Stimulated activated CD8-positive, alpha-beta memory T cell treated with anti-CD3 and anti-CD28 coated beads, Interleukin-2, amount 100 ng/mL, for 1 hour (primary cell): ENCODE measurements around the gene STK39.
"Not testable (repeated sequence)": the region's sequence is repeated elsewhere in the genome, so short reads cannot be mapped to it uniquely, and the experiment has no call there.

Source experiments
- DNase-seq, 2 donors: peaks; one replicate each; pipeline ENCODE4 v3.0.0-alpha.2; 2020; ENCODE audit warnings: low read depth in 2 of 2

Gene STK39

DNA sequence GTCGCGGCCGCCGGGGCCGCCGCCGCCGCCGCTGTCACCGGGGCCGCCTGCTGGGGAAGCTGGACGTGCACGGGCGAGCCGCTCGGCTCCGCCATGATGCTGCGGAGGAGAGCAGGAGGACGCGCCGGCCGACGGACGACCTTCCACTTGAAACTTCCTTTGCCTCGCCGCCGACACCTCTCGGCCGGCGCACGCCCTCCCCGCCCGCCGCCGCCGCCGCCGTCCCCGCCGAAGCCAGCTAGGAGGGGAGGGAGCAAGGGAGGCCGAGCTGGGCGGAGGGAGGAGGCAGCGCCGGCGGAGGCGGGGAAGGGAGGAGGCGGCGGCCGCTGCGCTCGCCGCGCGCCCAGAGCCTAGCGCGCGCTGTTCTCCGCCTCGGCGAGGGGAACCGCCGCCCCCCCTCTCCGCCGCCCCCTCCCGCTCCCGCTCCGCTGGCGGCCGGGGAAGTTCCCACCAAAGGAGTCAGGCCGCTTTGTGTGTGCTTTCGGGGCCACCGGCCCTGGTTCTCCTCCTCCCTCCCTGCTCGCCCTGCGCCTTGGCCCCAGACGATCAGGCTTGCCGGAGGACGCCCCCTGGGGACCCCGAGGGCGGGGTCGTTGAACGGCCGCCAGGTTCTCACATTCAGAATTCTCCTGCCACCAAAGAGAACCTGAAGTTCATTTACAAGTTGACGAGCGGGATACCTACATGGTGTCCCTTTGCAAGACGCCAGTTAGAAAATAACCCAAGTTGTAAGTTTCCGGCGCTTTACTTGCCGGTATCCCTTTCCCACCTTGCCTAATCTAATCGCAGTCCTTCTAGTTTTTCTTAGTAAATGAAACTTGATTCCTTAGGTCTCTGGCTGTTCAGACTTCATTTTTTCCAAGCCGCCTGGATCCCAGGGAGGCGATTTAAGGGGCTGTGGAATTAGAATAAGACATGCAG, at the start of gene STK39:
Gene STK39, minus strand, starts transcription at position 255 of the 921 bp plus-strand sequence. Its CDS starts 160 bp downstream, at position 95.
- peak; percentile 56 to 62 for DNase-seq

DNA sequence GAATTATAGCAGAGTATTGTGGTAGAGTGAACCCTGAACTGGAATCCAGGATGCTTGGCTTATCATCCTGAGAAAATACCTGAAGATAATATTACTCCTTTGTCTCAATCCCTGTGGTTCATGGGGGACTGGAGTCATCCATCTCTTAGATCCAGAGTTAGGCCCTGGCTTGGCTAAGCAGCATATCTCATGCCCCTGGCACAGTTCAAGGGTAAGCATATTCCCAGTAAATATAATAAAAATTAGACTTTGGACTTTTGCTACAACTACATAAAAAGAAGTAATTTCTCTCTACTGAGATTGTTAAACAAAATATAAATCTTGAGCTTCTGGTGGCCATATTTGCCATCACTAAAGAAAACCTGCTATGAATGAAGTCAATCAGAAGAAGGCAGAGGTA, 47.7 kb upstream of the STK39 start:
- DNase-seq: no peak

DNA sequence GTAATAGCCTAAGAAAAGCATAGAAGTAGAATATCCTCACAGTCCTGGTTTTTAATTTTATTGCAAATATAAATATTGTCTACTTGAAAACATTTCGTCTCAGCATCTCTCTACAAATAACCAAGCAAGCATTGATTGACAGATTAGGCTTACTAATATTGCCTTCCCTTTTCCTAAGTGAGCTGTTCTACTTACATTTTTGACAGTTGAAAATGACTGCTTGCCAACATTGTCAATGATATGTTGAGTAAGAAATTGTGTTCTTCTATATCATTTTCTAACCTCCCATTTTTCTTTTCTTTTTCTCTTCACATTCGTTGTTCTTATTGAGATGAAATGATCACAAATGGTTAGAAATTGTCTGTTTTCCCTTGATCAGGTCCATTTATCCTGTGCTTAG, 47.0 kb upstream of the STK39 start:
- DNase-seq: no peak

DNA sequence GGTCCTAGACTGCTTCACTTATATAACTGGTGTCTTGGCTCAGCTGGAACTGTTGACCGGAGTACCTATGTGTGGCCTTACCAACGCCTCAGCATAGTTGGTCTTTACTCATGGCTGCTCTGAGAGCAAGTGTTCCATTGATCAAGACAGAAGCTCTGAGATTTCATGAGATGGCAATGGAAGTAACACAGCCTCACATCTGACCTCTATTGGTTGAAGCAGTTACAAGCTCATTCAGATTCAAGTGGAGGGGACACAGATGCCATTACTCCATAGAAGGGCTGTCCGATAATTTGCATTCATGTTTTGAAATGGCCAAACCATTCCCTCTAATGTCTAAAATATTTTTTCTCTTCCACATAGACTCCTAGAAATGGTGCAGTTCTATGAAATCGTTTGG, 46.4 kb upstream of the STK39 start:
- no peak for DNase-seq

DNA sequence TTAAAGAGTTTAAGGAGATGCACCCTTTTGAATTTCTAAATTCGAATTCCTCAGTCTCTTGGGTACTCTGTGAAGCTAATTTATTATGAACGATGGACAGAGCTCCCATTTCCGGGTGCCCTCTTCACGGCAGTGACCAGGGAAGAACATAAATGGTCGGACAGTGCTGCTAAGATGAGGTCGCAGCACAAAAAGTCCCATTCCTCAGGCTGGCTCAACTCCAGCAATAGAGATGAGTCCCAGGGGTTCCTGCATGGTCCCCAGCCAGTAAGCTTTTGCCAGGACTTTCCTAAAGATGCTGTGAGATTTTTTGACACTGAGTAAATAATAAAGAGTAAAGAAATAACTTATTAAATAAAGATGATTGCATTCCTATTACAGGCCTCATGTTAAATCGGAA, 43.0 kb upstream of the STK39 start:
- no peak for DNase-seq

DNA sequence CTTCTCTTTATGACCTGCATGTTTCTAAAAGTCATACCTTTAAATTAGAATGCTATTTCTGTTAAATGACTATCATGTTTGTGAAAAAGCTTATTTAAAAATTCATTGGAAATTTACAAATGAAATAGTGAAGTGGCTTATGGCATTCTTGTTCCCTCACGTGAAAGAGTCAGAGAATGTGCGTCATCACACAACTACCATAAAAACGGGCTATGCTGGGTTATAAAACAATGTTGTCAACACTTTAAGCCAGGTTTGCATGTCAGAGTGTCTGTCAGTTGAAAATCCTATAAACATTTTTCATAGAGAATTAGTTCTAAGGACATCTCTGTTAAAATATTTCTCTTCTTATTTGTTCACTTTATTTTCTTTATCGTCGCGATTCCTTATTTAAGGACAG, 42.5 kb upstream of the STK39 start:
- DNase-seq: no peak

DNA sequence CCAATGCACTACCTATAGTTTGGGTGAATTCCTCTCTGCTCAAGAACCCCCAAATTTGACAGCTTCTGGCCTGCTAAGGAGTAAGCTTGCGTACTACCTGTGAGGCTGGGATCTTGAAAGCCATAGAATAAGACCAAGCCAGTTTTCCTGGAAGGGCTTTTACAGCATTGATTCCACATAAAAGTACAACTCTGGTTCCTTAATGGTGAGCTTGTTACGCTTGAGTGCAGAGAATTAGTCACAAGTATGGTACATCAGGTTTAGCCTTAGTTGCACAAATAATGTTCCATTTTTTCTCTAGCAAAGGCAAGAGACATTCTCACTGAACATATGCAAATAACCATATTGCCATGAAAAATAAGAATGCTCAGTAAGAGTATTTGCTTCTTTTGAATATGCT, 39.1 kb upstream of the STK39 start:
- DNase-seq: no peak

DNA sequence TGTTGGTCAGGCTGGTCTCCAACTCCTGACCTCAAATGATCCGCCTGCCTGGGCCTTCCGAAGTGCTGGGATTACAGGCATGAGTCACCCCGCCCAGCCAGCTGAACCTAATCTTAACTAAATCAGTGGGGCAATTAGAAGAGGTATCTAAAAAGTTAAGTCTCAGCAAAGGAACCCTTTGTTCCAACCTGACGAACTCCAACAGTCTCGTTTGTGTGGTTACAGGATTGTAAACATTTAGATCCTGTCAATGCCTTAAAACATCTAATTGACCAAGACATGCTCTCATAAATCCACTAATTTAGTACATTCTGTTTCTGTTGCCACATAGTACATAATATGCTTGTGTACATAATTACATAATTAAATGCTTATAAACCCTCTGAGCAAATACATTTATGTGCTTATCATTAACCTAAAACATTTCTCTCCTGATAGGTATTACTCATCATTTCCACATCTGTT, 31.1 kb upstream of the STK39 start:
- DNase-seq: no peak

DNA sequence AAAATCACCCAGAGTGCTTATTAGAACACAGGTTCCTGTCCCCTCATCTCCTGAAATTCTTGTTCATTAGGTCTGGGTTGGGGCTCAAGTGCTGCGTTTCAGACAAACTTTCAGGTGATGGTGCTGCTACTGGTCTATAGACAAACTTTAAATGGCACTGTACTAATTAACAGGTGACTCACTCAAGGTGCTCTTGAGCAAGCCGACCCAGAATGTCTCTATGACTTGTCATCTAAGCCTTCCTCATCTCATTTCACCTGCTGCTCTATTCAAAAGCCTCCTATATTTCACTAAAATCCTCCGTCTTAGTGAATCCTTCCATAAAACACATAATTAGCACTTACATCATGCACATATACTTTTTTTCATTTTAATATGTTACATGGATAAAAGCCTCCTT, 29.9 kb upstream of the STK39 start:
- no peak for DNase-seq

DNA sequence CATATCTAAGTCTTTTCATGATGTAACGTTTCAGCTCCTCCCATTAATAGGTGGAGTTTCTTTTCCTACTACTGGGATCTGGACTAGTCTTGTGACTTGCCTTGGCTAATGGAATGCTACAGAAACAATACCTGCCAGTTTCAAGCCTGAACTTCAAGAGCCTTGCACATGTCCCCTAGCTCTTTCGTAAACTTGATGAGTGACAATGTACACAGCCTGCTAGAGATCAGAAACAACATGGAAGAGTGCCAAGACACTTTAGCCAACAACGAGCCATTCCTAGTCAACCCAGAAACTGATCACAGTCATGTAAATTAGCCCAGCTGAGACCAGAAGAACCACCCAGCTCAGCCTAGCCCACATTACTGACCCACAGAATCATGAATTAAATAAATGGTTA, 24.8 kb upstream of the STK39 start:
- no peak for DNase-seq

DNA sequence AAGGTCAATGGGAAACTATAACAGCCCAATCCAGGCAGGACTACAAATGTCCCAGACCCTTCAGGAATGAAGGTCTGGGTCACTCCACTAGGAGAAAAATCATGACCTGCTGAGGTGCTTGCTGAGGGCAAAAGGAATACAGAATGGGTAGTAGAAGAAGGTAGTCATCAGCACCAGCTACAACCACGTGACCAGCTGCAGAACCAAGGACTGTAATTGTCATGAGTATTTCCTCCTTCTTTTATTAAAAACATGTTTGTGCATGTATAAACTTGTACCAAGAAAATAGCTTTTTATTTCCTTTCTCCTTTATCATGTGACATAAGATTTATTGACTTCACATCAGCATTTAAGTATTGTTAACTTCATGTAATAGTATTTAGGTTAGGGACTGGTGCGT, 15.5 kb upstream of the STK39 start:
- DNase-seq: not testable (repeated sequence)

DNA sequence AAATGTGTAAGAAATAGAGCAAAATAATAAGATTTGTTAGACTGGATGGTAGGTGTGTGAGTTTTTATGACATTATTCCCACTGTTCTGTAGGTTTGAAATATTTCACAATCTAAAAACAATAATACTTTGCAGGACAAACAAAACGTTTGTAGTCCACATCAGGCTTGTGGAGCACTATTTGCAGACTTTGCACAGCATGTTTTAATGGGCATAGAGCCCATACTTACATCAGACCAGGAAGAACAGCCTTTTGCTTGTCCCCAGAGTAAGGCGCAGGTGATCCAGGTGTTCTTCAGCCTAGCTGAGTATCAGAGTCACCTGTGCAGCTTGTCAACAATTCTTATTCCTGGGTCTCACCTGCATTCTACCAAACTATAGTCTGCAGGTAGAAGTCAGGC, 9.1 kb upstream of the STK39 start:
- no peak for DNase-seq

DNA sequence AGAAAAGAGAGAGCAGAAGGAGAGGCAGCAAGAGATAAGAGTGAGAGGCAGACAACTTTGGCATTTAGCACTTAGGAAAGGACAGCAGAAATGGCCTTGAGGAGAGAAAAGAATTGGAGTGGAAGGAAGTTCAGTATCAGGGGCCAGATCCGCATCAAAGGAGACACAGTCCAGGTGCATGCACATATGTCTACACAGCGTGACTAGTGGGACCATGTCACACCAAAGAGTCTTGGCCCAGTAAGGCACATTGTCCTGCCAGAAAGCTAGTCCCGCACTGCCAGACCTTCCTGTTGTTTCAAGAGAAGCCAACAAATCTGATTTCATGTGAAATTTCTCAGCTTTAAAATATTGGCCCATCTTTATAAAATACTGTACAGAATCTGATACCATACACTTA, 8.5 kb upstream of the STK39 start:
- no peak for DNase-seq

DNA sequence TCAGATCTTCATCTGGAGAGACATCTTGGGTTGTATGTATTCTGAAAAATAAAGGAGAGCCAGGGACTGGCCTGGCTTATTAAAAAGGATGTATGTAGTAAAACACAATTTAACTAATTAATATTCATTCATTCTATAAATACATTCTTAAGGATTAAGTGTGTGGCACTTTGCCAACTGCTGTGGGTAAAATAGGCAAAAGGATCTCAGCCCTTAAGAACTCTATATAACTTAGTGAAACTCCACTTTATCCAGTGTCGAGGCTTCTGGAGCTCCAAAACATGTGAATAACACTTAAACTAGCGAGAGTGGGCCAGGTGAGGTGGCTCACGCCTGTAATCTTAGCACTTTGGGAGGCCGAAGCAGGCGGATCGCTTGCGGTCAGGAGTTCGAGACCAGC, 7.7 kb upstream of the STK39 start:
- no peak for DNase-seq

DNA sequence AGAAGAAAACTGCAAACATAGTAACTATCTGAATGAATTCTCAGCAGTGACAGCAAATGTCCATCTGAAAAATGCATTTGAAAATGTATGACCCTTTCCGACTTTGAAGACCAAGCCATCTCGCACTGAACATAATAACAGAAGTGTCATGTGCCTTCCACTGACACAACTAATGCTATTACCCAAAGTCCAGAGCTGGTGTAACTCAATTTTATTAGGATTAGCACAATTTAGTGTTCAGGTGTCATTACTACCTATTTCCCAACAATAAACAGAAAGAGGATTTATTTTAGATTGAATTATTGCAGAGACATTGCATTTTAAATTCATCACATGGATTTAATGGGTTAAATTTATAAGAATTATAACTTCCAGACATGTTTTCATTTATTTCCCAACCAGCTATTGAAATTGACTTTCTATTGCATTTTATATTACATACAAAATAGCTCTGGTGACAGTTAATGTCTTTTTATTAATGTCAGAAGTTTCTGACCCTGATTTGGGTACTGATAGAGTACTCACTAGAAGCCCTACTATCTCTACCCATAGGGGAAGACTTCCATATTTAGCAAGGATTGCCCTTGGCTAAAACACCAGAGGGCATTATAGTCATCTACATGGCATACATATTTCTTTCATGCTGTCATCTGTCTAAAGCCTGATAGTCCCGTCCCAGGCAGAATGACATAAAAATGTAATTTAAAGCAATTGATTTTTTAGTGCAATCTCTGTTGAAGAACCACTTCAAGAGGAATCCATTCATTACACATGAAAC, 7.0 kb upstream of the STK39 start:
- DNase-seq: no peak

DNA sequence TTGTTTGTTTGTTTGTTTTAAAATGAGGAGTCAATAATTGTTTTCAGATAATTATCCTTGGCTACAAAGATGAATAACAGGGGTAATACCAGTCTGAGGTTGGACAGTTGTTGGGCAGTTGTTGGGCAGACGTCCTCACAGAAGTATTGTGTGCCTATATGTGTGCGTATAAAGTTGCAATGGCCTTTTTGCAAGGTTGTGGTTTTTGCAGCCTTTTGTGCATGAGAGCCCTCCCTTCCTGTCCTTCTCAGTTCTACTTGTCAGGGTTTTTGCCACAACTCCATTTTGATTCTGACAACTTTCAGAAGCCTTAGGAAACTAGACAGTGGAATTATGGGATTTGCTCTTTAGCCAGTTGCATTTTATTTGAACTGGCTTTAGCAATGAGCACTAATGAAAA, 6.0 kb upstream of the STK39 start:
- no peak for DNase-seq

DNA sequence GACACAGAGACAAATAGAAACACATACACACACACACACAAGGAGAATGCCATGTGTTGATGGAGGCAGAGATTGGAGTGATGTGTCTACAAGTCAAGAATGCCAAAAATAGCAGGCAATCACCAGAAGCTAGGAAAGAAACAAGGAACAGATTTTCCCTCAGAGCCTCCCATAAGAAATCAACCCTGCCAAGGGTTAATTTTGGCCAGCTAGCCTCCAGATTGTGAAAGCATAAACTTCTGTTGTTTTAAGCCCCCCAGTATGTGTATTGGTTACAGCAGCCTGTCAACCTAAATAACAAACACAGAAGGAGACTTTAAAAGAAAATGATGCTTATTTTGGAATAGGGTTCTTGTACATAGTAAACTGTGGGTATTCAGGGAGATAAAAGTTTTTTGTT, 5.6 kb upstream of the STK39 start:
- DNase-seq: no peak

DNA sequence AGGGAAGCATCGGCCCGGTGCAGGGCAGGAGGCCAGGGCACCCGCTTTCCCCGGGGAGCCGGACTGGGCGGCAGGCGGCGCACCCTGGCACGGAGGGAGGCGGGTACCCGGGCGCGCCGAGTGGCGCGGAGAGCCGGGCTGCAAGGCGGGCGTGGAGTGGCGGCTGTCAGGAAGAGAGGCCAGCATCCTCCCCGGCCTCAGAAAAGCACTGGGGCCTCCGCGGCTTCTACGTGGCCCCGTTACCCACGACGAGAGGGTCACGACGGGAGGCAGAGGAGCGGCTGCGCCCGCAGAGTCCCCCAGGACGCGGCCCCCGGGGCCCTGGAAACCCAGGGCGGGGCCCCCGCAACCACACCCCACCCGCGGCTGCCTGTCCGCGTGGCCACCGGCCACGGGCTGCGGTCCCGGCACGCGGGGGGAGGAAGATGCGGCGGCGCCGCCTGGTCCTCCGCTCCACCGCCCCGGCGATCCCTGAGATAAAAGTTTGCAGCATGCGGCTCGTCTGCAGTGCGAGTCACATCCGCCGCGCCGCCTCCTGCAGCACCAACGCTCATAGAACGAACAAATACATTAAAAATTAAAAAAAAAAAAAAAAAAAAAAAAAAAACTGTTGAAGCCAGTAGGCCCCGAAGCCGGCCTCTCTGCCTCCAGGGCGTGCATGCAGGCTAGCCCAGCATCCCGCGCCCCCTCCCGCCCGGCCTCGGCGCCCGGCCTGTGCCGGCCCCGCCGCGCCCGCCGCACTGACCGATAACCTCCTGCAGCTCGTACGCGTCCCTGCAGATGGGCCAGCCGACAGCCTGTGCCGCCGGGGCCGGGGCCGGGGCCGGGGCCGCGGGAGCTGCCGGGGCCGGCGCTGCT, 683 bp downstream of the STK39 start:
- DNase-seq: peak; percentile 55 to 65

DNA sequence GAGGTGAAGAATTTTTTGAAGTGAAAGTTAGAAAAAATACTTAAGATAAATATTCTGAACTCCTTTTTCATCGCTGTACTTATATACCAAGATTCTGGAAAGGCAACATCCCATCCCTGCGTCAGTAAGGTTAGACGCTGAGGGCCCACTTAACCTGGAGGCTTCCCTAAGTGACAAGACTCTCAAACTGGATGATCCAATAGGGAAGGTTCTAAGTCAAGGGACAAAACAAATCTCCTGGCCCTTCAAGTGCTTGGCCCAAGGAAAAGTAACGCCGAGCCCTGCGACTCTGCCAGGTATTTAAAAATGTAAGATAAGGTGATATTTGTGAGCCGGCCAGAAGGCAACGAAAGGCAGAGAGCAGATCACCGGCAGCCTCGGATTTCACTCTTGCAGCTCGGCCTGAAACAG, 1.3 kb downstream of the STK39 start:
- DNase-seq: no peak

DNA sequence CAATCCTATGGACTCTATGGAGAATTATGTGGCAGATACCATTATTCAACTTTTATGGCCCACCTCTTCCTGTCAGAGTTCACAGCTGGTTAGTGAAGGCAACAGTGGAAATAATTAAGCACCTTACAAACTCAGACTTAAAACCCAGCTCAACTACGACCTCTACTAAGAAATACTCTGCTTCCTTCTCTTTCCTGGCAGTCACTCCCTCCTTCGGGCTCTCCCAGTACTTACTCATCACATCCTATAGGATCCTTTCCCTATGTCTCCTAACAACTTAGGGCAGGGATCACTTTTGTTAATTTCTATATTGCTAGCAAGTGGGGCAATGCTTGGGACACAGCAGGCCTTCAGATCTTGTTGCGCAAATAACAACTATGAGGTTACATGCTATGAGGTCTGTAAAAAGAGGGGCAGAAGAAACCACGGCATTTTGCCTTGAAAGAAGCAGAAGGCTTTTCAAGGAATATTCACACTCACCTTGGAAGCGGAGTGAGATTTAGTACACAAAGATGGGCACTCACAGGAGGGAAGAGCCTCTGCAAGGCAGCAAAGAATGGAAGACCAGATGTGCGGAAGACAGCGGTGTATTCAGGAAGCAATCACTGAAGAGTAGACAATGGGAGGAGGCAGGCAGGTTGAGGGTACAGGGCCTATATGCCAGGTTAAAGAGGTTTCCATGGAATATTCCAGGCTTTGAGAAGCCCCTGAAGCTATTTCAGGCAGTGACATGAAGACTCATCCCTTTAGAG, 2.1 kb downstream of the STK39 start:
- DNase-seq: no peak

DNA sequence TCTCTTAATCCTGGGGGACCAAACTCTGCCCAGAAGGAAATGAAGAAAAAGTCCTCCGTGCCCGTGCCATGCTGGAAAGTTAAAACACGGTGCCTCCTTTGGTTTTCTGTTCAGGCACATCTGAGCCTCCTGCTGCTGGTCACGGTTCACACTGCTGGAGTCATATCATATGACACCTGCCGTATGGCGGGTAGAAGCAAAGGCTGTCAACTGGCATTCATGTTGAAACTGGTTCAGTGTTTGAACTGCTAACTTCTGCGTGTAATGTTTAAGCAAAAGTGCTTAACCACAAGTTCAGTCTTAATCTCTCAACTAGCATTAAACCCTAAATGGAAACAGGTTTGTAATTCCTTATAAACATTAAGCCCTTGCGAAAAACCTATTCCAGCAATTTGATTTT, 3.1 kb downstream of the STK39 start:
- peak; percentile 7 to 12 for DNase-seq
